ENCODE results near the gene TBC1D13.
"Not testable (repeated sequence)": the region's sequence is repeated elsewhere in the genome, so short reads cannot be mapped to it uniquely, and the experiment has no call there.

The TBC1D13 gene

DNA sequence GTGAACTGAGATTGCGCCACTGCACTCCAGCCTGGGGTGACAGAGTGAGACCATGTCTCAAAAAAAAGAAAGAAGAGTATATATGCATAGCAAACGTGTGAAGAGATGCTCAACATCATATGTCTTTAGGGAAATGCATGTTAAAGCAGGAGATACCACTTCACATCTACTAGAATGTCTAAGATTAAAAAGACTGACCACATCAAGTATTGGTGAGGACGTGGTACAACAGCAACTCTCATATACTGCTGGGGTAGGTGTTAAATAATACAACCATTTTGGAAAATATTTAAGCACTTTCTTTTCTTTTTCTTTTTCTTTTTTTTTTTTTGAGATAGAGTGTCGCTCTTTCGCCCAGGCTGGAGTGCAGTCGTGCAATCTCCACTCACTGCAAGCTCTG lies 1.6 kb upstream of the TBC1D13 start:
- no peak for DNase-seq (ENCODE audit: low read depth)
- TF ChIP-seq, protein P1, sequence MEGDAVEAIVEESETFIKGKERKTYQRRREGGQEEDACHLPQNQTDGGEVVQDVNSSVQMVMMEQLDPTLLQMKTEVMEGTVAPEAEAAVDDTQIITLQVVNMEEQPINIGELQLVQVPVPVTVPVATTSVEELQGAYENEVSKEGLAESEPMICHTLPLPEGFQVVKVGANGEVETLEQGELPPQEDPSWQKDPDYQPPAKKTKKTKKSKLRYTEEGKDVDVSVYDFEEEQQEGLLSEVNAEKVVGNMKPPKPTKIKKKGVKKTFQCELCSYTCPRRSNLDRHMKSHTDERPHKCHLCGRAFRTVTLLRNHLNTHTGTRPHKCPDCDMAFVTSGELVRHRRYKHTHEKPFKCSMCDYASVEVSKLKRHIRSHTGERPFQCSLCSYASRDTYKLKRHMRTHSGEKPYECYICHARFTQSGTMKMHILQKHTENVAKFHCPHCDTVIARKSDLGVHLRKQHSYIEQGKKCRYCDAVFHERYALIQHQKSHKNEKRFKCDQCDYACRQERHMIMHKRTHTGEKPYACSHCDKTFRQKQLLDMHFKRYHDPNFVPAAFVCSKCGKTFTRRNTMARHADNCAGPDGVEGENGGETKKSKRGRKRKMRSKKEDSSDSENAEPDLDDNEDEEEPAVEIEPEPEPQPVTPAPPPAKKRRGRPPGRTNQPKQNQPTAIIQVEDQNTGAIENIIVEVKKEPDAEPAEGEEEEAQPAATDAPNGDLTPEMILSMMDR (IDR thresholded peaks at IDR 0.05; ENCODE audit: insufficient read depth, low read depth, low read length, missing control alignments): no peak

DNA sequence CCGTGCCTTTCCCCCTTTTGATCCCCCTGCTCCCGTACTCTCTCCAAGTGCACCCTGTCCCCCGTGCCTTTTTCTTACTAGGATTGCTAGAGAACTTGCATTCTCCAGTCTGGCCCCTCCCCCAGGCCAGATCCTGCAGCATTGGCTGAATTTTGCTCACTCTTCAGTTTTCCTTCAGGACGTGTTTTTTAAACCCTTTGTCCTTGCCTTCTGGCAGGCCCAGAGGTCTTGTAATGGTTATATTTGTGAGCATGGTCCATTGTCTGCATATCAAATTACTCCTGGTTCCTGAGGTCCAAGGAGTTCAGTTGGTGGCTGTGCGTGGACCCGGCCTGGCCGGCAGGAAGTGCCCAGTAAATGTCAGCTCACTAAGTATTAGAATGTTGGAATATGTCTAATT lies 606 bp downstream of the TBC1D13 start:
- TF ChIP-seq, protein P1 (IDR thresholded peaks at IDR 0.05; ENCODE audit: insufficient read depth, low read depth, low read length, missing control alignments): no peak
- peak overlapping the region; percentile 97 for H3K4me3 ChIP-seq (ENCODE audit: low read length)
- DNase-seq (ENCODE audit: low read depth): peak; percentile 26

More for the DNA sequence above, 1.6 kb upstream of the TBC1D13 start:
- no peak overlapping the region for H3K4me3 ChIP-seq (ENCODE audit: low read length)

- no peak for DNase-seq (ENCODE audit: low read depth)
- TF ChIP-seq, protein P1 (IDR thresholded peaks at IDR 0.05; ENCODE audit: insufficient read depth, low read depth, low read length, missing control alignments): no peak
- H3K4me3 ChIP-seq (ENCODE audit: low read length): peak overlapping the region; percentile 97
These were observed 1.4 kb downstream of the TBC1D13 start for GRCh38 chr9:128788445-128788844.

DNA sequence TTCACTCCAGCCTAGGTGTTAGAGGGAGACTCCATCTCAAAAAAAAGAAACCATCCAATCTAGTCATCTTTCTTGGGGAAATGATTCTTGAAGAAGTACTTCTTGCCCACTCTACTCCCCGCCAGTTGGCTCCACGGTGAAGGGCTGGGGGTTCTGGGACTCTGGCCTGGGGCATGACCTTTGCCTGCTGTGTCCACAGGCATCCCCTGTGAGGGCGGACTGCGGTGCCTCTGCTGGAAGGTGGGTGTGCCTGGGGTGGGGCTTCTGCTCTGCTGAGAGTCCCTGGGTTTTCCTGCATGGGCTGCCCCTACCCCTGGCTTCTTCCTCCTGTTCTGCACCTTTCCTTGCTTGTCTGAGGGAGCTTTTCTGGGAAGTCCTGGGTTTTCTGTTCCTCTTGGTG lies 3.5 kb downstream of the TBC1D13 start:
- no peak overlapping the region for H3K4me3 ChIP-seq (ENCODE audit: low read length)
- no peak for DNase-seq (ENCODE audit: low read depth)
- TF ChIP-seq, protein P1 (IDR thresholded peaks at IDR 0.05; ENCODE audit: insufficient read depth, low read depth, low read length, missing control alignments): no peak

- no peak for DNase-seq (ENCODE audit: low read depth)
- no peak overlapping the region for H3K4me3 ChIP-seq (ENCODE audit: low read length)
- TF ChIP-seq, protein P1 (IDR thresholded peaks at IDR 0.05; ENCODE audit: insufficient read depth, low read depth, low read length, missing control alignments): no peak
These were observed 5.1 kb downstream of the TBC1D13 start for GRCh38 chr9:128792134-128792533.

DNA sequence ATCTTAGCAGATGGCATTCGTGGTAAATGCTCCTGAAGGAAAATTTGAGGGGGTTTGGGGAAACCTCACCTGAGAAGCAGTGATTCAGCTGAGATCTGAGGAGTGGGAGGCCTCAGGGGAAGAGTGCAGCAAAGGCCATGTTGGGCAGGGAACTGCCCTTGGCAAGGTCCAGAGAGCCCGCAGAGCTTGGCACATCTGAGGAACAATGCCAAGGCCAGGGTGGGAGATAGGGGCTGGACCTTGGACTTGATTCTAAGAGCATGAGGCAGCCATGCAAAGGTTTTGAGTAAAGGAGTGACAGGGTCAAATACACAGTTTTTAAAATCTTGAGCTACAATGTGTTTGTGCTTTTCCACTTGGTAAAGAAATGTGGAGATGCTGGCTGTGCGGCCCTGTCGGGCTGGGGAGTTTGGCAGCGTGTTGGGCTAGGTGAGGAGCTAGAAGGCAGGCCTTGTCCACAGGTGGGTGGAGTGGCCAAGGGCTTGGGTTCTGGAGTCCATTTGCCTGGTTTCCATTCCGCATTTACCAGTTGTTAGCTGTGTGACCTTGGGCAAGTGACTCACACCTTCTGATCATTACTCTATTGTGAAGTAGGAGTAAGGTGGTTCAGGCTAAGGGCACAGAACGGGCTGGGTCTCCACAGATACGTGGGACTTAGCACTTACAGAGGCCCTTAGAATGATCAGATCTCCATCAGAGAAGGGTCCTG lies 6.1 kb downstream of the TBC1D13 start:
- H3K4me3 ChIP-seq (ENCODE audit: low read length): no peak overlapping the region
- TF ChIP-seq, protein P1 (IDR thresholded peaks at IDR 0.05; ENCODE audit: insufficient read depth, low read depth, low read length, missing control alignments): no peak
- no peak for DNase-seq (ENCODE audit: low read depth)

GRCh38 chr9:128794961-128795360 lies 7.9 kb downstream of the TBC1D13 start:
- not testable (repeated sequence) for H3K4me3 ChIP-seq (ENCODE audit: low read length); DNase-seq (ENCODE audit: low read depth)

All from epithelial cell of esophagus (primary cell).